HG03571 (cell line): ENCODE results near the gene ANKFN1.

Experiments used
- ATAC-seq: cut with Tn5 transposase; IDR thresholded peaks from one replicate; pipeline ENCODE4 v1.9.1; 2021; ENCODE audit not compliant: unreplicated experiment

The ANKFN1 gene

DNA sequence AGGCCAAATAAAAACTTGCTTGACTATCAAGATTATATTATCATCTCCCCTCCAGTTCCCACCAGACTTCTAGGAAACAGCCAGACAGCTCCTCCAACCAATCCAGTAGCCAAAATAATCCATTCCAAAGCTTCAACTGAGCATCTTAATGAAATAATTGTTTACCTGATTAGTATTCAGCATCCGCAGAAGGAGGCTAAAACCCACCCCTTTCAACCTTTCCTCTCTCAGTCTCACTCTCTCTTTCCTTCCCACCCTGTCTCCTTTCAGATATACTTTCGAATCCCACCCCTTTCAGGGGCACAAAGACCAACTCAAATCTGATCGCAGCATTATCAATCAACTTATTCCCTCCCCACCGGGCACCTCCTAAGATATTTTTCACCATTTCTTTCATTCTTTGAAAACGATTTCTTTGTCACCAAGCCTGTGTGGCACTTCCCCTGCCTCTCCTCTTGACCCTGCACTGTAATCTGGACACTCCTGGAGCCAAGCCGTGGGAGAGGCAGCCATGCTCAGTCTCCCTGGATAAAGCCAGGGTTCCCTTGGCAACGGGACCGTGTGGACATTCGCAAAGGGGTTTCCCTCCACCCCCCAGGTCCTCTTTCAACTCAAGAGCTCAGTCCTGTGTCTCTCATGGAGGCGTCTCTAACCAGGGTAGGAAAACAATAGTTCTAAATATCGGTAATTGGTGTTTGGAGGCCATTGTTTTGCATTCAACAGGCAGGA is at the start of gene ANKFN1:
TSS of gene ANKFN1 (plus strand) at position 602 of the 729 bp plus-strand sequence. CDS start 59,193 bp downstream, outside the sequence.
- no peak for ATAC-seq

DNA sequence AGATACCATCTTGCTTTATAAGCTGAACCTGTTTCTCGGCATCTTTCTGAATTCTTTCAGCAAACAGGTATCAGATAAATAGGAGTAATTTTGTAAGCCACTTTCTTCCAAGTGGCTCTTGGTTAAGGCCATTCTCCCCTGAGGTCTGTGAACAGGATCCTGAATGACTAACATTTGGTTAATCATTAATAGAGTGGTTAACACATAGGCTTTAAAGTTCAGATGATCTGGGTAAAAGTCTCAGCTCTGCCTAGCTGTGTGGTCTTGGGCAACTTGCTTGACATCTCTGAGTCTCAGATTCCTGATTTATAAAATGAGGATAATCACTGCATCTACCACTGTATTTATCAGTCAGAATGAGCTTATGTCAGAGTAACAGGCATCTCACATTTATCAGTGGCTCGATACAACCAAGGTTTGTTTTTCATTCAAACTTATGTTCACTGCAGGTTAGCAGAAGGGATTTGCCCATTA is 44.4 kb upstream of the ANKFN1 start:
- ATAC-seq: peak; percentile 76

- ATAC-seq: no peak
Measured at GRCh38 chr17:56109836-56110235, 43.4 kb upstream of the ANKFN1 start.

- no peak for ATAC-seq
Measured at GRCh38 chr17:56110463-56111135, 42.7 kb upstream of the ANKFN1 start.

GRCh38 chr17:56111706-56112485 is 41.4 kb upstream of the ANKFN1 start:
- no peak for ATAC-seq

DNA sequence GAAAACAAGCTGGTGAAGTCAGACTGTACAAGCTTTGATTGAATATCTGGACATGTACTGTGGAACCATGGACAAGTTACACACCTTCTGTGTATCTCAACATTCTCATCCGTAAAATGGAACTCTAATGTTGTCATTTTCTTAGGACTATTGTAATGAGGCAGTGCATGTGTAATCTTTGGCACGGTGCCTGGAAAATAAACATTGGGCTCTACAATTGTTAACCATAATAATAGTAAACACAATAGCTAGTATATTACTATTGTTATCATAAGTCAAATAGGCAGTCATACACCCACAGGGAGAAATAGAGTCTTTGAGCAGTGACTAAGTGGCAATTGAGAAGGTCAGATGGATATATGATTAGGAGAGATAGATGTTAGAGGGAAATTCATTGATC is 39.8 kb upstream of the ANKFN1 start:
- no peak for ATAC-seq

GRCh38 chr17:56114469-56114868 is 38.8 kb upstream of the ANKFN1 start:
- ATAC-seq: no peak

DNA sequence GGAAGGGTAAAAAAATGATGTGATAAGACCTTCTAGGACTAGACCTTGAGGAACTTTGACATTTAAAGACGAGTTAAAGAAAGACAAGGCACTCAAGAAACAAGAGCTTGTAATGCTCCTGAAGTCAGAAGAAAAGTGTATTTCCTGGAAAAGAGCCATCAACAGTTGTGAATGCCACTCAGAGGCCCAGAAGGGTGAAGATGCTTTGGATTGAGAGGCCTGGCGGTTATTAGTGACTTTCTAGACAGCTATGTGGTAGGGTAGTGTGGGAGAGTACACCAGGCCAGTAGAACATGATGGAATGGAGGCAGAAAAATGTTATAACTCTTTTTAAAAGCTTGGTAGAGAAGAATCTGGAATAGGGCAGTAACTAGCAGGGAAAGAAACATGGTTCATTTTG is 34.1 kb upstream of the ANKFN1 start:
- ATAC-seq: no peak

- ATAC-seq: no peak
Measured at GRCh38 chr17:56119936-56120335, 33.3 kb upstream of the ANKFN1 start.

DNA sequence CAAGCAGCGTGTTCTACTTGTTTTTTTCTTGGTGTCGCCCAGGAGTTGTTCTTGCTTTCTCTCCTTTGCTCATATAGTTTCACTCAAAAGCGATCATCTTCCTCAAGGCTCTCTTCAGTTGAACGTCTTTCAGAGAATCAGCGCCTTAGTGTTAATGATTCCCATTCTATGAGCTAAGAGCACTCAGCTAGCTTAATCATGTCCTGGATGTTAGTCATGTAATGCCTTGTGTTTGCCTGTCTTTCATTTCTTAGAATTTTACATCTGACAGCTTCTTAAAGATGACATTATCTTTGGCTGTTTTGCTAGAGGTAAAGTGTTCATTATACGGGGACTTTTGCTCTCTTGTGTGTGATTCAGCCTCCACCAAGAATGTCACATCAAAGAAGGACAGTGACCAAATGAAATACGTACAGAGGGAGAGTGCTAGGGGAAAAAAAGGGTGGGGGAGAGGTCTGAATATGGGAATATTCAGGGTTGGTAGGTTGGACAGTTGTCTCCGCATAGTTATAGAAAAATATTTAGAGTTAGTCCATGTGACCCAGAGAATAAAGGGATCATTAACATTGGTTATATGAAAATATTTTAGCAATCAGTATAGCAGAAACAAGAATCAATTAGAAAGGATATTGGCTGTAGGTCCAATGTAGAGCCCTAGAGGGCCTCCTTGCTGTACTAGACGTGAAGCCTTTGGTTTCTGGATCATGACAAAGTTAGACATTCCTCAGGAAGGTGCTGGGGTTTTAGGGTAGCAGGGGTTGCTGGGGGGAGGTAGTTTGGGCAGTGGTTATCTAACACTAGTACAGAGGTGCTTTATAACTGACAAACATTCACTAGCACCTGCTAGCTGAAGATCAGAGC is 31.9 kb upstream of the ANKFN1 start:
- ATAC-seq: no peak

- ATAC-seq: no peak
Measured at GRCh38 chr17:56125830-56126819, 27.1 kb upstream of the ANKFN1 start.

GRCh38 chr17:56130026-56130425 is 23.2 kb upstream of the ANKFN1 start:
- ATAC-seq: no peak

- no peak for ATAC-seq
Measured at GRCh38 chr17:56130631-56131030, 22.6 kb upstream of the ANKFN1 start.

- ATAC-seq: no peak
Measured at GRCh38 chr17:56131431-56131830, 21.8 kb upstream of the ANKFN1 start.

DNA sequence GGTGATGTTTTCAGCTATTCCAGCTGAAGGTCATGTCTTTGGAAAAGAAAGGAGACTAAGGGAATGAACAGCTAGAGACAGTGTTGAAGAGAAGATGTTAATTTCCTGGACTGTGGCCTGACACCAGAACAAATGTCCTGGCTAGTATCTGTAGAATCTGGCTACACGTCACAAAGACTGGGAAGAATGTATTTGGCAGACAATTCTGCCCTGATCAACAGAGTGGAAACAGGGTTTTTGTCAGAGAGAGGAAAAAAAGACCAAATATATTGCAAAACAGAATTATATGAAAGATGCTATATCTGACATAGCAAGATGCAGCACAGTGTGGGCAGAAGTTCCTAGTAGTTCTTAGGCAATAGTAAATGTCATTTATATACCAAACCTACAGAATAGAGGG is 17.0 kb upstream of the ANKFN1 start:
- ATAC-seq: no peak

DNA sequence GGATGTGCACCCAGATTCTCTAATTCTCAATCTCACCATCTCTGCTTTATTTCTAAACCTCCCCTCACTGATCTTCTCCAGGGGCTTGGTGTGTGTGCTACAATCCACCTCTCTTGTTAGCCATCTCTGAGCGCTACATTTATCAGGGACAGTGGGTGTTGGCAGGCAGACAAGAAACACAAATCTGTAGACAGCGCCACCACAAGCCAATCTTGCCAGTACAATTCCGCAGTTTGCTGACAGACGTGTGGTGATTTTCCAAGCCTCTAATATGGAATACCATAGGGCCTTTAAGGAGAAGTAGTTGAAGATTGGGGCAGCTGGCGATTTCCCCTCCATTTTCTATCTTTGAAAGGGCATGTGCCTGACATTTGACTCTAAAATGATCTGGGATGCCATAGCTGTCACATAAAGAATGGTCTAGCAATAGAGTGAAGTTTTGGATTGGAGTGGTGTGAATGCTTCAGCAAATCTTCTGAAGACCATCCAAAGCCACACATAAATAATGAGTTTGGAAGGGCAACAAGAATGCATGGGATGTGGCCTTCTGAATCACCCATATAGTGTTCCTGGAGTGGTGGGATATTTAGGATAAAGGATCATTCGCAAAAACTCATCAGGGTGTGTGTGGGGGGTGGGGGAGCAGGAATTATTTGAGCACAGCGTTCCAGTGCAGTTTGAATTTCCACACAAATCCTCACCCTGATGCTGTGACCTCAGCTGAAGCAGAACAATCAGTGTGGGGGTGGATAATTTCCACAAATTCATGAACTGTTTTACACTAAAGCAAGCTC is 12.0 kb upstream of the ANKFN1 start:
- no peak for ATAC-seq

GRCh38 chr17:56142325-56142724 is 10.9 kb upstream of the ANKFN1 start:
- no peak for ATAC-seq

GRCh38 chr17:56142781-56143180 is 10.5 kb upstream of the ANKFN1 start:
- no peak for ATAC-seq

- ATAC-seq: no peak
Measured at GRCh38 chr17:56144223-56144622, 9.1 kb upstream of the ANKFN1 start.
